GM18507 (cell line): ENCODE measurements around the gene KCNH1.

ENCODE experiments used
- DNase-seq: peaks from one replicate; pipeline ENCODE4 v3.0.0; 2011; ENCODE audit warnings: low read depth; ENCODE audit not compliant: insufficient read length; ENCODE audit errors: extremely low spot score
- FAIRE-seq: peaks from 2 replicates; lab custom pipeline; 2011; peaks lifted over from hg19 to GRCh38; lab: Jason Lieb, UNC

The KCNH1 gene

GRCh38 chr1:210743038-210743437 lies 390.9 kb downstream of the KCNH1 start:
- no peak for FAIRE-seq

GRCh38 chr1:210741564-210741963 lies 392.4 kb downstream of the KCNH1 start:
- FAIRE-seq: no peak
- no peak for DNase-seq

More at GRCh38 chr1:210743038-210743437, 390.9 kb downstream of the KCNH1 start:
- DNase-seq: no peak

DNA sequence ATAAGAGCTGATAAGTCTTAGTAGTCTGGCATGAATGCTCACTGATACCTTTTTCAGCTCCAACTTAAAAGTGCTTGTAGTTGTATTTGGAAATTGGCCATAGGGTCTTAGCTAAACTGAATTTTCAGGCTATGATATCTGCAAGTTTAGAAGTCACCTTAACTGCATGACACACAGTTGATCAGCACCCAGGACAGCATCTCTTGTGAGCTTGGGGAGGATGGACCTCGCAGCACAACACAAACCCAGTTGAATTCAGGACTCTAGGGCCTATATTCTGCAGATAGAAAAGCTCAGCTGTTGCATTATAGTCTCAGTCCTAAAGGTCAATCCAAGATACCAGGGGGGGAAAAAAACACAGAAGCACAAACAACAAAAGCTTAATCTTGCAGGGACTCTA lies 394.3 kb downstream of the KCNH1 start:
- DNase-seq (no peak), FAIRE-seq (no peak)

GRCh38 chr1:210738256-210738655 lies 395.7 kb downstream of the KCNH1 start:
- no peak for FAIRE-seq

DNA sequence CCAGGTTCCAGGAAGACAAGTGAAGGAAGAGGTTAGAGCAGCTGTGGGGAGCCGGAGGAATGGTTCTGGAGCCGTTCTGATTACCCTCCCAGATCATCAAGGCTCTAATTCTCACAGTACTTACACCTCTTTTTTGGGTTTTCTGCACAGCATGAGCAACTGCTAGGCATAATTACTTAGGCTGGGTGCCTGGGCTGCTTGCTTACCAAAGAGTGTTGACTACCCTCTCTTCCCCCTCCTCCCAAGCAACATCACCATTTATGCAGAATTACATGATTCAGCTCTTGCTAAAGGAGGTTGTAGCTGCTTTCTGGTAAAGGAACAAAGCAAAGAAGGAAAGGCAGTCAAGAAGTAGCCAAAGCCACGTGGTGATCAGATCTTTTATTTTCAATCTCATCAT lies 397.2 kb downstream of the KCNH1 start:
- FAIRE-seq: no peak
- no peak for DNase-seq

More at GRCh38 chr1:210738256-210738655, 395.7 kb downstream of the KCNH1 start:
- DNase-seq: no peak

DNA sequence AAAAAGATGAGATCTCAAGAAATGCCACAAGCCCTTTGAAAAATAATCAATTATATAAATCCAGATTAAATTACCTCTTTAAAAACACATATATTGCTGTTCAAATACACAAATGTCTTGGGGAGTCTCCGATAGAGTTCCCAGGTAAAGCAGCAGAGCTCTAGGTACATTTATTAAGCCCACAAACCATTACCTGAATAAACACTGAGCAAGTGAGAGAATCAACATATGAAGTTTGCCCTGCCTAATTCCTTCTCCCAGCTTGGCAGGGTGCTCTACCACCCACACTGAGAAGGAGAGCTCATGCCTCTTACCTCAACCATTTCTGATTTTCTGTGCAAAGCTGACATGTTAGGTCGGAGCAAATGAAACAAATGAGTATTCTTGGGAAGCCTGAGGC lies 402.4 kb downstream of the KCNH1 start:
- no peak for FAIRE-seq
- DNase-seq: no peak

- FAIRE-seq (no peak), DNase-seq (no peak)
Measured at GRCh38 chr1:210731193-210731592, 402.8 kb downstream of the KCNH1 start.

DNA sequence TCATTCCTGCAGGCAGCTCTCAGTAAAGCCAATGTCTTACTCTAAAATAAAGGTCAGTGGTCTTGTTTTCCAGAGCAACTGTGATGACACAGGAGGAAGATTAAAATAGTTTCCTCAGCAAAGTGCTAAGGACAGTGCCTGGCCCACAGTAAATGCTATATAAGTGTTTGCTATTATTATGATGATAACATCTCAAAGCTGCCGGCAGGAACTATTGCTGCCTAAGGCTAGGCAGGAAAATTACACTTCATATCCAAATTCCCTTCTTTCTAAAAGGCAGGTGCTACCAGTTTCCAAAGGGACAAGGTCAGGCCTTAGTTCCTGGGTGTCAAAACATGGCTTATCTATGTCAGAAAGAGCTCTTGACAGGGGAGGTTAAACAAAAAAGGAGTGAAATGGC lies 403.9 kb downstream of the KCNH1 start:
- no peak for DNase-seq
- FAIRE-seq: no peak

- FAIRE-seq (no peak), DNase-seq (no peak)
Measured at GRCh38 chr1:210728437-210729149, 405.4 kb downstream of the KCNH1 start.

- FAIRE-seq (no peak), DNase-seq (no peak)
Measured at GRCh38 chr1:210727709-210728108, 406.2 kb downstream of the KCNH1 start.

DNA sequence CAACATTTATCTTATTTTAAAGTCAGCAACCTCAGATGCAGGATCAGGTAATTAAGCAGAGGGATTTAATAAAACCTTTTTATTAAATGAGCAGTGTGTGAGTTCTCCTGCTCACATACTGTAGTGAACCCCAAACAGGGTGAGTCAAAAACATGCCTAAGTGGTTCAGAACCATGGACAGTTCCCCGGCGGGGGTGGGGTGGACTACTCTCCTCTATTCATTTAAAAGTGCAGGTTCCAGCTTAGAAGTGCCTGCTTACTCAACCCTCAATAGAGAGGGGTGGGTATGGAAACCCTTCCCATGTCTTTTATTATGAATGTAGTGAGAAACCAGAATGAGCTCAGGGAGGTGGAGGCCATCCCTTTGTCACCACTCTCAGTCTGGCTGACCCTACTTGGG lies 407.3 kb downstream of the KCNH1 start:
- no peak for FAIRE-seq
- DNase-seq: no peak

- no peak for FAIRE-seq
- no peak for DNase-seq
Measured at GRCh38 chr1:210724768-210725167, 409.2 kb downstream of the KCNH1 start.

DNA sequence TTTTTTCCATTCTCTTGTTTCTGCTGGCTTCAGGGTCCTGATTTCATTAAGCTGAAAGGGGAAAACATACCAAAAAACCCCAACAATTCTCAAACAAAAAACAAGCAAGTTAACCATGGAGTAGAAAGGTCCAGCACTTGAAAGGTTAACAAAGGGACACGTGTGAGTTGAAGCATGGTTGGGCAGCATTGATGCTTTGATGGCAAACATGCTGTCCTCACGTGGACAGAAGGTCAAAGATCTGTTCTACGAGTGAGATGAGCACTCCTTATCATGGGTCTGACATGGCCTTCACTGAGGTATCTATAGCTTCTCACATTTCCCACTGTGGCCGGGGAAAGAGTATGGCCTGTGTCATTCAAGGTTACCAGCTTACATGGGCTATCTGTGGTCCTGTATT lies 410.3 kb downstream of the KCNH1 start:
- DNase-seq (no peak), FAIRE-seq (no peak)

DNA sequence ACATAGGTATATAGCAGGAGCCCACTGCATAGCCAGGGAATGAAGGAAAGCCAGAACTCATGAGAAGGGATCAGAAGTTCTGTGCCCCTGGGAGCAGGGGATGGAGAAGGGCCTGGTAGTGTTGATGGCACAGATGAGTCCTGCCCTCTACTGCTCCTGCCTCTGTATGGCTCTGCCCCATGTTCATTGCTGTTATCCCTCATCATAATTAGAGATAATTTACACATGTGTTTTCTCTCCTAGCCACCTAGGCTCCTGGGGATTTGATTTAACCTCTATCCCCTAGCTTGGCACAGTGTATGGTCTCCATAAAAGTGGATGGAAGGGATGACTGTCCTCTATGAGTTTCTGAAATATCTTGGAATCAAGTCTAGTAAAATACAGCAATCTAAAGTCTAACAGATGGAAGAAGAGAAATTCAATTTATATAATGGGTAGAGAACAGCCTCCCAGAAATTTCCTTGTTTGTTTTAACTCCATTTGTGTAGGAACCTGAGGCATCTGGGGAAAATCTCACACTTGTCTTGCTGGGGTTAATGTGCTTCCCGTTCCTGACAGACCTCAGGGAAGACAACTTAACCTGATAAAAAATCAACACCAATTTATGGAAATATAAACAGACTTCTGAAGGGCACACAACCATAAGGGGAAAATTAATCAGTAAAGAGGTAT lies 411.4 kb downstream of the KCNH1 start:
- FAIRE-seq (no peak), DNase-seq (no peak)

- DNase-seq: no peak
Measured at GRCh38 chr1:210715072-210715471, 418.9 kb downstream of the KCNH1 start.

DNA sequence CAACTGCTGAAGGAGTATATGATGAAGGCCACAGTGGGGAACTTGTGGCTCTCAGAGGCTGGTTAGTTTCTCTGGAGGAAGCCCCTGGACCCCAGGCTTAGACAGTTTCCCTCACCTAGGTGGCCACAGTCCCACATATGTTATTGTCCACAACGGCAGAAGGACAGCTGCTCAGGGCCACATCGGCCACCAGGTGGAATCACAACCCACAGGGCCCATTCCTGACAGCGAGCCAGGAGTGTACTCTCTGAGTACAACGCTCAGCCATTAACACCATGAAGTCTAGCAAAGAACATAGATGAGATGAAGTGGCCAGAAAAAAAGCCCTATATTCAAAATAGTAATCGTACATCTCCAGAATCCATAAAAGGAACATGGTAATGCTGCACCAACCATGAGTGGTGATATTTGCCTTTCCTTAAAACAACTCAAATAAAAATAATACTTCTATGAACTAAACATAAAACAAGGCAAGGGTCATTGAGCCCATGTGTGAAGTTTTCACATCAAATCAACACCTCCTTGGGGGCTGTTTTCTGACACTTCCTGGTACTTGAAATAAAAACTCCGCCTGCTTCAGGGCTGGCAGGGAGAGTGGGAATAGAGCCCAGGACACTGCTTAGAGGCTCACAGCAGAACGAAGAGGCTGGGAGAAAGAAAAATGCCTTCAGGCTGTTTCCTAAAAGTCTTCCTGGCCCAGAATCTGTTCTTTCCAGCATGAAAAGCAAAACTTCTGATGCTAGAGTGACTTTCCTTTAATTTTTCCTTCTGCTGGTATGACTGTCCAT lies 421.9 kb downstream of the KCNH1 start:
- no peak for FAIRE-seq

More at GRCh38 chr1:210715072-210715471, 418.9 kb downstream of the KCNH1 start:
- no peak for FAIRE-seq

DNA sequence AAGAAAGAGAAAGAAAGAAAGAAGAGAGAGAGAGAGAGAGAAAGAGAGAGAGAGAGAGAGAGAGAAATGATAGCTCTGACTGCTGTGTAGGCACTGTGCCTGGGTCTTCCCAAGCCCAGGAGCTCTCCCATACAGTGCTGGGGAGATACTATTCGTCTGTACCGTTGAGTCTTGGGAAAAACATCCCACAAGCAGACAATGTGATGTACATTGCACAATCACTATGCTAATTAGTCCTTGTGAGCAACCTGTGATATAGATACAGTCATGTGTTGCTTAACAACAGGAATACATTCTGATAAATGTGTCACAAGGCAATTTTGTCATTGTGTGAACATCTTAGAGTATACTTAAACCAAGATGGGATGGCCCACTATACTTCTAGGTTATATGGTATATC lies 424.2 kb downstream of the KCNH1 start:
- FAIRE-seq (no peak), DNase-seq (no peak)

More for the DNA sequence above, 421.9 kb downstream of the KCNH1 start:
- DNase-seq: no peak

GRCh38 chr1:210707300-210708240 lies 426.4 kb downstream of the KCNH1 start:
- DNase-seq (no peak), FAIRE-seq (no peak)

GRCh38 chr1:210706246-210706645 lies 427.7 kb downstream of the KCNH1 start:
- DNase-seq (no peak), FAIRE-seq (no peak)
